Bone marrow (tissue), 2 donors: ENCODE data around the gene MTURN.

Experiments used
- DNase-seq, 2 donors: peaks; one replicate each; lab custom pipeline; 2025; lab: John Stamatoyannopoulos, UW

Gene MTURN

DNA sequence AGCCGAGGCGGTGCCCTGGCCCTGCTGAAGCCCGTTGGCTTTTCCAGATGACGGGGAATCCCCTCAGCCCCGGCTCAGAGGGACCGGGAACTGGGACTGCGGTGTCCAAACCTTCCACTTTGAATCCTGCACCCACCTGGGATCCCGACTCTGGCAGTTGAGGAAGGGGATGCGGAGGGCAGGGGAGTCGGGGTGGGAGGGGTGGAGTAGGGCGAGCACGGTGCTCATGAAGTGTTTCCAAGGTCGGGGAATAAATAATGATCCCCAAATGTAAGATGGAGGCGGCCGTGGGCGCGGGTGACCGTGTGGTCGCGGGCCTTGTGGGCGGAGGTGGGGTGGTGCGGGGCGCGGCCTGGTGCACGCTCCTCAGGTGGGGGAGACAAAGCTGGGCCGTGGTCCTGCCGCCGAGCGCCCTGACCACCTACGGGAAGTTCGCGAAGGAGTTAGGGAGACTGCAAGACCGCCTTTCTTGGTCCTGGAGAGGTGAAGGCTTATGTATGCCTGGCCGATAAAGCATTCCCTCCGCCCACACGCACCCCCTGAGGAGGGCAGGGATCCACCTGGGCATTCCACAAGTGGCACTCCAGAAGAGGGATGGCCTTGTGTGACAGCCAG, 1.4 kb downstream of the MTURN start:
- no peak for DNase-seq

DNA sequence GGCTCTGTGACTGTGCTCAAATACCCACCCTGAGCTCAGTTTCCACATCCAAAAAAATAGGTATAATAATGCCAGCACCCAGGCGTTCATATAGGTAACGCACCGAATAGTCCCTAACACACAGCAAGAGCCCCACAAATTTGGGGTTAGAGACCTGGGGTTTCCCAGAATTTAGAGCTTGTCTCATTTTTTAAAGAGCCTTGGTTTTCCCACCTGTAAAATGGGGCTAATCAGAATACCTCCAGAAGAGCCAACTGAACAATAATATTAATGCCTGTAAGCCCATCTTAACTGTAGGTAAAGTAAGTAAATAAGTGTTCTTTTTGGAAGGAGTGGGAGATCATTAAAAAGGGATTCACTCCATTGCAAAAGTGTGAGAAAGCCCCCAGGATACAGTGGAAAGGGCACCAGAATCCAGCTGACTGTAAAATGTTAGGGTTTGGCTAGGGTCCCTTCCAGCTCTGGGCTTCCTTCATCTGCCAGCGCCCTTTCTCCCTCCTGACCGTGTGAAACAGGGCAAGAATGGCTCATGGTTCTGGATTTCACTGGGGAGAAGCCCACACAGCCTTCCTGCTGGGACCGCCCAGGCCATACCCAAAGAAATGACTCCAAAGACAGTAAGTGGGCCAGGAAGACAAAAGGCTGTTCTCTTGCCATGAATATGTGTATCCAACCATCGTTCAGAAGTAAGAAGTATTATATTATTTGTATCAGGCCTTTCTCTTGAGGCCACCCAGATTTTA, 2.1 kb downstream of the MTURN start:
- DNase-seq = no peak

DNA sequence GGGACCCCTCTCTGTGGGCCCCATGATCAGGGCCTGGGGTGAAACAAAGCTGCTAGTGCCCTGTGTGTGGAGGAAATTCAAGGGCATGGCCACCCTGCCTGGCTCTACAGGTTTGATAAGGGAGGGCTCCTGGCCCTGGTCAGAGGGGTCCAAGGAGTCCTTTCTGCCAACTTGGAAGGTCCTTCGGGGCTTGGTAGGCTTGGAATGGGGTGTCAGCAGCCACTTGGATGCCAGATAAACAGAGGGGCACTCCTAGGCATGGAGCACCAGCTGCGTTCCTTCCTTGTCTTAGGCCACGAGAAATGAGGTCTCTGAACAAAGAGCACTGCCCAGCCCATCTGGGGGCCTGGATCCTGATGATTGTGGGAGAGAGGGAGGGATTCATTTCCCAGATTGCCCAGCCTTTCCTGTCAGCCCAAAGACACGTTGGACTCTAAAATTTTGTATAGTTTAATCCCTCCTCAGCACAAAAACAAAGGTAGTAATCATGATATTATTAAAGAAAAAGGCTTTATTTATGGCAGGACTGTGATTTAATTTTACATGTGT, 5.1 kb downstream of the MTURN start:
- no peak for DNase-seq

DNA sequence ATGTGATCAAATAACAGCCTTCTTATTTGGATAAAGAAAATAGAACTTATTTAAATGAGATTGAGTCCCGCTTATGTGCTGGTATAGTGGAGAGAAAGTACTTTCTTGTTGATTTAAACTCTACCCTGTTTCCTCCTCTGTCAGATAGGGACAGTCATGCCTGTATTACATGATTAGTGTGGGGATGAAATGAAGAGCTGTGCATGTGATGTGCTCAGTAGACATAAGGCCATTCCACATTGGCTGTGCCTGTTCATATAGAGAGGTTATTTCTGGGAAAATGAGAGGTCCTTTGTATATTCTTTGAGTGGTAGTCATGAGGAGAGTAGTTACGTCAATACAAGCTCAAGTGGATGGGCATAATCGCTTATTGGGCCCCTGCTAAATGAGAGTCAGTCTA, 5.7 kb downstream of the MTURN start:
- peak in 1 of 2 donors; percentile 42 for DNase-seq

DNA sequence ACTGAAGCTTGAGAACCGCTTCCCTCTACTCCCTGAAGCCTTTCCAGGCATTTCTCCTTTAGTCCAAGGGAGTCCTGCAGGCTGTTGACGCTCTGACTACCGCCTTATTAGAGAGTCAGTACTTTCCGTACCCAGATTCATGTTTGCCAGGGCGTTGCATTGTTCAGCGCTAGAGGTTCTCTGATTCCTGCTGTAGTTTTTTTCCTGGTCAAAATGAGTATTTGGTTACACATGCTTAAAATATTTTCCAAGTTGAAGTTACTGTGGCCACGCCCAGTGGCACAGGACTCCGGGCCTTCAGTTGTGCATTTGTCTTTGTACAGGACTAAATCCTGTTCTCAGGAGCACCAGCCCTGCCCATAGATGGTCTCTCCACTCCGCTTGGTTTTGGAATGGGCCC, 7.9 kb downstream of the MTURN start:
- DNase-seq = no peak

DNA sequence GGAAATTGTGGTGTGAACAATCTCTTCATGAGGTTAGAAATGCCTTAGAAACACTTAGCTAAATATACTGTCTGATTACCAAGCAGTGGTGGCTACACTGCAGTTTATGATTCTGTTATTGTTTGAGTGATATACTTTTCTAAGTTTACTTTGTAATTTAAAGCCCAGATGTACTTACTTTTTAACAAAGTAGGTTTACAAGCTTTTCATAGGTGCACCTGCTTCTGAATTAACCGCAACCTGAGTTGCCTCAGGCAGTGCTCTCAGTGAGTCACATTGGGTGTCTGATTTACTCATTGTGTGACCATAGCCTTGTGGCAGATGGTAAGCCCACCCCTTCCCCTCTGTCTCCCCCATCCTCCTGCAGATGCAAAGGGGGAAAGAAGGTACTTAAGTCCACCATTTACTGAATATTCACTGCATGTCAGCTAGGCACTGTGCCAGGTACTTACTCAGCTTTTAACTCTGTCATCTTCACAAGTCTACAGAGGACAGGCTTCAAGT, 9.0 kb downstream of the MTURN start:
- DNase-seq = peak in 1 of 2 donors; percentile 76

DNA sequence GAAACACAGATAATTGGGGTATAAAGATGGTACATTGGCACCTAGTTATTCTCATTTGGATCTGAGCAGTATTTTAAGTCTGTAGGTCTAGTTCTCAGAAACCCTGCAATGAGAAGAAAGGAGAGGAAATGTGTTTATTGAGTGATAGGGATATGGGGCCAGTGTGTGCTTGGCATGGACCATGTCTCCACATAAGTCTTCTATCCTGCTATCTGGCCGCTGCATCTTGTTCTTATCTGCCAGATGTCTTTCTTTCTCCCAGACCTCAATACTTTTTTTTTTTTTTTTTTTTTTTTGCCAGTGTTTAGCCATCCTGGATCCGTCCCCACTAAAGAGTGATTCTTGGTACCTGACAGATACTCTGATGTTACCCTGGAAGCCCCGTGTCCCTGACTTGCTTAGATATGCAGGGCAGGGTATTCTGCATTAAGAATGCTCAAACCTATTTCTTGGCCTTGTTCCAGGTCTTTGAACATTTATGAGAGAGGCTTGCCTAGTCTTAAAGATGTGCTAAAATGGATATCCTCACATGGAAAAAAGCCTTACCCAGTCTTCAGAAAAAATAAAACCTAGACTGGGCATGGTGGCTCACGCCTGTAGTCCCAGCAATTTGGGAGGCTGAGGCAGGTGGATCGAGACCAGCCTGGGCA, 10.0 kb downstream of the MTURN start:
- DNase-seq = peak in 1 of 2 donors; percentile 51

DNA sequence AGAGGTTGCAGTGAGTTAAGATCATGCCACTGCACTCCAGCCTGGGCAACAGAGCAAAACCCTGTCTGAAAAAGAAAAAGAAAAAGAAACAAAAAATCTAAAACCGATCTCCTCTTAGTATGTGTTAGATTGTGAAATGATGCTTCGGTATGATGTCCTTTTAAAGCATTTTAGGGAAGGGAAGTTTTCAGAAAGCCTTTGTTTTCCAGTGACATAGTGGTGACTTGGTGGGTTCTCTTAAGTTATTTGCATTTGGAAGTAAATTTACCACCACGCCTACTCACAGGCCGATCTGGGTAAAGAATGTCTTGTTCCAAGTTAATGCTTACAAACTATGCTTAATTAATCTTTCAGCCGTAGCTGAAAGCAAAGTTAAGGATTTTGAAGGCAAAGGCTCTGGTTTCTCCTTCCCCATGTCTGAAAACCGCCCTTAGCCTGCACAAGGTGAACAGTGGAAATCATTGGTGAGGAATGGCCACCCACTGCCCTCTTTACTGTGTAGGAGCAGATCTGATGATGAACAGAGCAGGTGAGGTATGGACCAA, 10.7 kb downstream of the MTURN start:
- no peak for DNase-seq

DNA sequence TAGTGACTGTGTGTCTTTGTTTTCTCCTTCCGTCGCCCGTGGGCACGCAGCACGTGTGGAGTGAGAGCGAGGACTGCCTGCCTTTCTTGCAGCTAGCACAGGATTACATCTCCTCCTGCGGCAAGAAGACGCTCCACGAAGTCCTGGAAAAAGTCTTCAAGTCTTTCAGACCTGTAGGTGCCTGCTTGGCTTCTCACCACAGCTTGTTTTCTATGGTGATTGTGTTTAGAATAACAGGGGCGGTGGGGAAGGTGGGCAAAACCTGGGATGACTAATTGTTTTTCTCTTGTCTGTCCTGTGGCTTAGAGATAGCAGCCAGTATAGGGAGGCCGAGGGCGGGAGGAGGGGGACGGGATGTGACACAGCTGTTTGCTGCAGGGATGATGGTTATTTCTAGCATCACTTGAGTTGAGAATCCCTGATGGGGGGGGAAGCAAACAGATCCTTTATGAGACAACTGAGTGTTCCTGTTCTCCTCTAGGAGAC, 11.4 kb downstream of the MTURN start:
- peak in 1 of 2 donors; percentile 93 for DNase-seq

DNA sequence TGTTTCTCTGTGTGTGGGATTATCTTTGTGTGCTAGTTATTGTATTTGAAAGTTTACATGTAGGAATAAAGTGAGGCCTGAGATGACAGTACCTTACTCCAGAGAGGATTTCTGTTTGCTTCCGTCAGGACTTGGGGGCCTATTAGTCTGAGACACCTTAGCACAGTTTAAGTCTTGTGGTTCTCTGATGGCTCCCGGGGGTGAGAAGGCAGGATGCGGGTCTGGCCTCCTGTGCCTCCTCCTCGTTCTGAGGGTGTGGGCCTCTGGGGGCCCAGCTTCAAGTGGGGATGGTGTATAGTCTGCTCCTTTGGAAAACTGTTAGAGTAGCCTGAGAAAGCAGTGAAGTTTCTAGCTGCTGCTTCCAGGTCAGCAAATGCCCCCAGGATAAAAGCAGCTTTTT, 12.4 kb downstream of the MTURN start:
- no peak for DNase-seq

DNA sequence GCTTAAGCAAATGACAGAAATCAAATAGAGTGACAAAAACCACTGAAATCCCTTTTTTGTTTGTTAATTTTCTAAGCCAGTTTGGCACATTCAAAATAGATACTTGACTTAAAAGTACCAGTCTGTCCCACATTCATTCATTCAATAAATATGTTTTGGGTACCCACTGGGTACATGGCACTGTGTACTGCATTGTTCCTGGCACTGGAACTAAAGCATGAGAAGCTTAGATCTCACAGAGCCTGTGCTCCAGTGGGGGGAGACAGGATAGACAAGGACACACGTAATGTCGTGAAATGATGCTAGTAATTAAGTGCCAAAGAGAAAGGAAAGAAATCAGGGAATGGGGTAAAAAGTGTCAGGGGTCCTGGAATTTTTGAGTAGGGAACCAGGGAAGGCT, 13.0 kb downstream of the MTURN start:
- DNase-seq = no peak

DNA sequence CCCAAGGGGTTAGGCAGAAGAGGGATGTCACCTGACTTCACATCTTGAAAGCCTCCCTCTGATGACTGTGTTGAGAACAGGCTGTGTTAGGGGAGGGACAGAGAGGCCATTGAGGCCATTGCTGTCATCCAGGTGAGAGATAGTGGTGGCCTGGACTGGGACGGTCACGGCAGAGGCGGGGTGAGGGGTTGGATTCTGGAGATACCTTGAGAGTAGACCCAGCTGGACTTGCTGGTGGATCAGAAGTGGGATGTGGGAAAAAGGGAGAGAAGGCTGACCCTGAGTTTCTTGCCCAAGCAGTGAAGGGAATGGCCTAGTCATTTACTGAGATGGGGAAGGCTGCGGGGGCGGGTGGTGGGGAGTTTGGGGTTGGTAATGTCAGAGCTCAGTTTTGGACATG, 13.6 kb downstream of the MTURN start:
- no peak for DNase-seq

DNA sequence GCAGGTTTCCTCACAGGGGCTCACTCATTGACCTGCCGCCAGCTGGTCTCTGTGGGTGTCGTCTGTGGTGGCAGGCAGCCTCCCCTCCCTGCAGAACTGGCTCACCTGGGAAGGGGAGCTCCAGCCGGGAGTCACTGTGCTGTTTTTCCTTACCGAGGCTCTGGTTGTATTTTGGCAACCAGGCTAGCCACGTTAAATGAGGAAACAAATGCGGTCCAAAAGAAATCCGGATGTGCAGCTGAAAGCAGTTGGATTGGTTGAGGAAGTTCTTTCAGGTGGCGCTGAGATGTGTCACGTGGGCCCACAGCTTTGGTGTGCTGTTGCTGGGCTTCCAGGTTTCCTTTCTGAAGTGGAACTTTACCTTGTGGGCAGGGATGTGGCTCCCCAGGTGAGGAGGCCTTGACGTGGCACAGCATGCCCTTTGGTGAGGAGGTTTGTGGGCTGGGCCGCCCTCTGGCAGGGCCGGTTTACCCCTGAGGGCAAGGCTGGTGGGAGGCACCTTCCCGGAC, 14.2 kb downstream of the MTURN start:
- DNase-seq = peak in 1 of 2 donors; percentile 54

DNA sequence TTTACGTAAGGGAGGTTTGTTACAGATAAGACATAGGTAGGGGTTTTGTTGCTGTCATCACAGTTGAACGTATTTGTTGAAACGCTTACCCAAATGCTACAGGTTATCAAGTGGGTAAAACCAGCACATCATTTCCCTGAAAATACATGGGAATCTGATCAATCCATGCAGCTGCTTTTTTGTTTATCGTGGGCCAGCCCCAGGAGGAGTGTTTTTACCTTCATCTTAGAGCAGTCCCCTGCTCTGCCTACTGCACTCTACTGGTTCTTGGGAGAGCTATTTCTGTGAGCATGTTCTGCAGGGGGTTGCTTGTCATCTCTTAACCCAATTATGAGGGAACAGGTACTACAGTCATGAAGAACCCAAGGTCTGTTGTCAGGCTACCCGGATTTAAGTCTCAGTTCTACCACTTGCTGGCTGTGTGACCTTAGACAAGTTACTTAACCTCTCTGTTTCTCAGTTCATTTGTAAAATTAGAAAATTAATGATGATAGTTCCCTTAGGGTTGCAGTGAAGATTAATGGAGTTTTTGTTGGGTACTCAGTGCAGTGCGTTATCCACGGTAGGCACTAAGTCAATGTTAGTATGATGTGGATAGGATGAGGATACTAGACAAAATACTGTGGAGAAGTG, 15.0 kb downstream of the MTURN start:
- no peak for DNase-seq

DNA sequence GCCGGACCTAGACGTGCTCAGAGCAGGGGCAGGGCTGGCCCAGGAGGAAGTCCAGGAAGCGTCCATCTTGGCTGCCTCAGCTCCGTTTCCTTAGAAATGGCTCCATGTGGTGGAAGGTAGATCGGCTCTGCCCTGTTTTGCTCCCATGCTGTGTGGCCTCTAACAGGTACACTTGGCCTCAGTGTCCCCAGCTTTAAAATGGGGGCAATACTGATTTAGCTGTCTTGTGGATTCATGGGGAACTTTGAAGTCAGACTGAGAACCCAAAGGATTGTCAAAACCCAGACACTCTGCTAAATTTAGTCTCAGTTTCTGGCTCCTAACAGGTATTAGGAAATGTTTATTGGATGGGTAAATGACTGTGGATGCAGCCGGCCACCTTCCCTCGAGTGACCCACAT, 15.9 kb downstream of the MTURN start:
- DNase-seq = no peak

DNA sequence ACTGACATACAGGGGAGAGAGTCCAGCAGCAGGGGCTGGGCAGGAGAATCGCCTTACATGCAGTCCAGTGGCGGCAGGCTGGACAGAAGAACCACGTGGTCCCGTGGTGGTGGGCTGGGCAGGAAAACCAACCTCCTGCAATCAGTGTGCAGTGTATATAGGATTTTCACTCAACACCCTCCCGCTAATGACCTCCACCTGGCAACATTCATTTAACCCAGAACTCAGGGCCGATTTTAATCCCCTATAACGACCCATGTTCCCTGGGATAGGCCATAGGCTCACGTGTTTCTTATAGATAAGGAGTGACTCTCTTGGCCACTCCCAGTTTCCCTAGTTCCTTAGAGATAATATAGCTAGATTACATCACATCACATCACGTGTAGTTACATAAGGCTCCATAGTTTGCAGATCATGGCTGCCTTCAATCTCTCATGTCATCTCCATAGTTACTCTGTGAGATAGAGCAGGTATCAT, 19.4 kb downstream of the MTURN start:
- DNase-seq = no peak

DNA sequence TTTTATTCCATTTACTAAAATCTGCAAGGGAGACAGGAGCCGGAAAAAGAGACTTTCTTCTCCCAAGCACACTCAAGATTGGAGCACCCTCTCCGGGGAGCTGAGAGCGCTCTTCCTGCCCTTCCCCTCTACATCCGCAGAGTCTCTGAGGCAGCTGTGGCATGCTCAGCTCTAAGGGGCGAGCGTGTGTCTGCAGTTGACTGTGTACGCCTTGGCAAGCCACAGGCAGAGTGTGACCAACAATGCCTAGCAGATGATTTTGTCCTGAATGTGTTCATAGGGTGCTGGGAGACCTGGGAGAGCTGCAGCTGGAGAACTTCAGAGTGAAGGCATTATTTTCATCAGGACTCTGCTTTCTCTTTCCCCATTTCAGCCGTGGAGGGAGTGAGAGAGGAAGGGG, 20.7 kb downstream of the MTURN start:
- DNase-seq = no peak

DNA sequence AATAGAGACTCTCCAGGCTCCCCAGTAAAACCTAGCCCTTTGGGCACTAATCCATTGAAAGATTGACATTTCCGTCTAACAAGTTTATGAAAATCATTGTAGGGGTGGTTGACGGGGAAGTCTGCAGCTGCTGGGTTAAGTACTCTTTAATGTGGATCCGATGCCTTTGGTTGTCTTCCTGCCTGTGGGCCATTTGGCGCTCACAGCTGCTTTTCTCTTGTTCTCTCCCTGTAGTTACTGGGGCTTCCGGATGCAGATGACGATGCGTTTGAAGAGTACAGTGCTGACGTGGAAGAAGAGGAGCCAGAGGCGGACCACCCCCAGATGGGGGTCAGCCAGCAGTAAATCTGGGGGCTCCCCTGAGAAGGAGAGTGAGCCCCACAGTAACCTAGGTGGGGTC, 22.4 kb downstream of the MTURN start:
- peak in 1 of 2 donors; percentile 91 for DNase-seq

DNA sequence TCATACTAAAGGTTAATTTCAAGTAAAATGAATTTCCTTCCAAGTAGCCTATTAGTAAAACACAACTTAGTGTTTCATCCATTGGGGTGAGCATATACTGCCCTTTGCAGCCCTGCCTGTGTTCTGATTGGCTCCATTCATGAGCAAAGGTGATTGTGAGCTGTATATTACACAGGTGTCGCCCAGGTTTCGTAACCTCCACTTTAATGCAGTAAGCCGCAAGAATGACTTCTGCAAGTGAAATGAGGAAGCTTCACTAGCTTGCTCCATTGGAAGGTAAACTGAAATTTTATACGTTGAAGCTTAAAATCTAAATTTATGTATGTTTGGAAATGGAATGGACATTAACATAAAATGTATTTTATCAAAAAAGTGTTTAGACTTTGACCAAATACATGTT, 24.4 kb downstream of the MTURN start:
- DNase-seq = no peak

DNA sequence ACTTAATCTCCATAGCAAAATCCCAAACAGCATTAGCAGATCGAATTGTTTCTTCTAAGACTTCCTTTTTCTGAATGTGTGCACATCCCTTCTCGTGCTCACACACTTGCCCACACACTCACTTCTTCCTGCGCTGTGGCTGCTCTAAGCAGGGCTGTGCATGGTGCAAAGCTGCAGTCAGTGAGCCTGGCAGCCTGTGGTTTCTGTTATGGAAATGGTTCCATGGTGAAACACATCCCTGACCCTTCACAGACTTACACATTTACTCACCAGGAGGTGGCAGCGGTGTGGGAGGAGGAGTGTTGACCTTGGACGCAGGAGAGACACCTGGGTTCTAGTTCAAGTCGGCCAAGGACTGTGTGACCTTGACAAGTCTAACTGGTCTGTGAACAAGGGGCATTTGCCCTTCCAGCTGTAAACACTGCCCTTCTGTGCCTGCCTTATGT, 24.9 kb downstream of the MTURN start:
- peak in 1 of 2 donors; percentile 94 for DNase-seq

DNA sequence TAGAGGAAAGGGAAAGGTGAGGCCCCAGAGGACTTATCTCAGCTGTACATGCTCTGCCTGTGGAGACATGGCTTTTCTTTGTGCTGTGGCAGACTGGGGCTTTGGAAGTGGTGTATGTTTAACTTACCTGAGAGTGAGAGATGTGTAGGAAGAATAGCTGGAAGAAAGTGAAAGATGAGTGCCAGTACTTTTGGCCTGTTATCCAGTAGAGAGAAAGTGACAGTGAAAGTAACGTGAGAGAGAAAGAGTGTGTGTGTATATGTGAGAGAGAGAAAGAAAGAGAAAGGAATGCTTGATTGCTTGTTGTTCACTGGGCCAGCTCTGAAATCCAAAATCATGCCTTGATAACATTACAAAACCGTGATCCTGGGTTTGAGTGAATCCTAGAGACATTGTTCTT, 25.5 kb downstream of the MTURN start:
- no peak for DNase-seq
